Mononuclear cell (primary cell): ENCODE results near the gene DENR. TPM values are rescaled to one million over a fixed set of nuclear protein-coding genes. Genes with fewer than 3 reads are reported as not detected.
"Not testable (repeated sequence)": the region's sequence is repeated elsewhere in the genome, so short reads cannot be mapped to it uniquely, and the experiment has no call there.

Experiments
- H3K27me3 ChIP-seq: 2 replicates; pipeline ENCODE4 v1.6.0; 2011; ENCODE audit warnings: low read length, control low read depth; ENCODE audit not compliant: insufficient read depth
- H3K4me1 ChIP-seq: 2 replicates; pipeline ENCODE4 v1.5.1; 2011; ENCODE audit warnings: mild to moderate bottlenecking, low read length, control low read depth; ENCODE audit not compliant: insufficient read depth
- H3K4me3 ChIP-seq: 2 replicates; pipeline ENCODE4 v1.5.1; 2011; ENCODE audit warnings: mild to moderate bottlenecking, low read length, moderate library complexity
- H3K9me3 ChIP-seq: 2 replicates; pipeline ENCODE4 v1.5.1; 2011; ENCODE audit warnings: low read depth, mild to moderate bottlenecking, control low read depth, low read length
- total RNA-seq: library from RNA; depleted of rRNA; stranded (reverse); fragments of >200 nt; gene quantifications from one replicate; pipeline ENCODE4 v1.2.3, GENCODE V29; 2012

The DENR gene
- total RNA-seq, 1 donor: 23.0 TPM

DNA sequence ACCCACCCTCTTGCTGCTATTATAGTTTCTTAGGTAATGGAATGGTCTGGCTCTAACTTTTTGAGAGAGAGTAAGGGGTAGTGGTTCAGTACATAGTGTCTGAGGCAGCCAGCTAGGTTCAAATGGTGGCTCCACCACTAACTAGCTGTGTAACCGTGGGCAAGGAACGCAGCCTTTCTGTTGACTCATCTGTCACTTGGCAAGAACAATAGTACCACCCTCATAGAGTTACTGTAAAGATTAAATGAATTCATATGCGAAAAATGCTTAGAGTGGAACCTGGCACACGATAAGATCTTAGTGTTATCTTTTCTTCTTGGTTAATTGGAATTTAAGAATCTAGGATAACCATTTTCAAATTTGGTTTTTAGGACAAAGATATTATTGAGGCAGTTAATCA, 35.8 kb downstream of the DENR start:
- H3K4me3 ChIP-seq: no peak overlapping the region
- H3K9me3 ChIP-seq: no peaks in the 10 kb centered on the region
- H3K4me1 ChIP-seq: no peaks in the 10 kb centered on the region
- H3K27me3 ChIP-seq: no peaks in the 10 kb centered on the region

DNA sequence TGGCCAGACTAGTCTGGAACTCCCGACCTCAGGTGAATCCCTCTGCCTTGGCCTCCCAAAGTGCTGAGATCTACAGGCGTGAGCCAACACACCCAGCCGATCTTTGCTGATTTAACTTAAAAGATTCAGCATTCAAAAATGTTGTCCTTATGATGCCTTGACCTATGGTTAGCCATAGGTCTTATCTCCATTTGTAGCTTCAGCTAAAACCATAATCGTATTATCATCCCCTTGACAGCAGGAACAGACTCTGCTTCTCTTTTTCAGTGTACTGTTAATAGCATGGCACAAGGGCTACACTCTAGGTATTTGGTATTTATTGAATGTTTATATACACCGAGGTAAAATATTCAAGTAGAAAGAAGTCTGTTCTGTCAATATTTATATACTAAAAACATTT, 37.0 kb downstream of the DENR start:
- Histone ChIP-seq H3K4me1 (peaks cover 4% of the 10 kb centered on the region), H3K4me3 (no peak overlapping the region), H3K9me3 (no peaks in the 10 kb centered on the region), H3K27me3 (no peaks in the 10 kb centered on the region)

DNA sequence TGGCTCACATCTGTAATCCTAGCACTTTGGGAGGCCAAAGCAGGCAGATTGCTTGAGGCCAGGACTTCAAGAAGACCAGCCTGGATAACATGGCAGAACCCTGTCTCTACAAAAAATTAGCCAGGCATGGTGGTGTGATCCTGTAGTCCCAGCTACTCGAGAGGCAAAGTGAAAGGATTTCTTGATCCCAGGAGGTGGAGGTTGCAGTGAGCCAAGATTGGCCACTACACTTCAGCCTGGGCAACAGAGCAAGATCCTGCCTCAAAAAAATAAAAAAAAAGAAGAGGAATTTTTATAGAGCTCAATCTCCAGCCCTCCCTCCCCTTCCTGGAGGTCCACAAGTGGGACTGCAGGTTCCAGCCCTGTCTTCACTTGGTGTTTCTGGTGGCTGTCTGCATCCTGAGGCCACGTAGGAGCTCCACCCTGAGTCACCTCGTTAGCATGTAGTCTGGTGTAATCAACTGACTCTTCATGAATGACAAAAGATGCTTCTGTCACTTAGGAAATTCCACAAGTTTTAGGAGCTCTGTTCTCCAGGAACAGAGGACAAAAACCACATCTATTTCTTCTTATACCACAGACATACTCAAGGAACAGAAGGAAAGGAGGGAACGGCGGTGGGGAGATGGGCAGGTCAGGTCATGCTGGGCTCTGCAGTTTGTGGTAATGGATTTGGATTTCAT, 37.9 kb downstream of the DENR start:
- no peaks in the 10 kb centered on the region for H3K9me3 ChIP-seq
- H3K4me1 ChIP-seq: peaks cover 4% of the 10 kb centered on the region
- H3K27me3 ChIP-seq: no peaks in the 10 kb centered on the region
- no peak overlapping the region for H3K4me3 ChIP-seq

DNA sequence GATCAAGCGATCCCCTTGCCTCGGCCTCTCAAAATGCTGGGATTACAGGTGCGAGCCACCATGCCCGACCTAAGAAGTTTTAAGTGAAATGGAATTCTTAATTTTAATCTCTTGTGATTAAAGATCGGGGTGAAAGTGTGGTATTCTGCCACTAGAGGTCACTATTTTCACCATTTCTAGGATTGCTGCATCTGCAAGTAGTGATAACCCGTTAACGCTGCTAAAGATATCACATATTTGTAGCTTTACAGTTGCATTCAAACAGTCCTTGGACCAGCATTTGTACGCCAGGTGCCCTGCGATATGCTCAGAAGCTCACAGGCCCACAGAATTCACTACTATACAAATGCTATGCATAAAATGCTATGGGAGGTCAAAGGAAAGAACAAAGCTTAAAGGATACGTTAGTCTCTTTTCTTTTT, 41.1 kb downstream of the DENR start:
- H3K4me1 ChIP-seq: peaks cover 10% of the 10 kb centered on the region

GRCh38 chr12:122795807-122796206, 43.2 kb downstream of the DENR start:
- H3K4me1 ChIP-seq: peaks cover 22% of the 10 kb centered on the region
- no peaks in the 10 kb centered on the region for H3K27me3 ChIP-seq
- no peaks in the 10 kb centered on the region for H3K9me3 ChIP-seq
- no peak overlapping the region for H3K4me3 ChIP-seq

More for the DNA sequence above, 41.1 kb downstream of the DENR start:
- no peaks in the 10 kb centered on the region for H3K27me3 ChIP-seq
- H3K9me3 ChIP-seq: no peaks in the 10 kb centered on the region
- no peak overlapping the region for H3K4me3 ChIP-seq

- Histone ChIP-seq H3K4me1 (peaks cover 17% of the 10 kb centered on the region), H3K27me3 (no peaks in the 10 kb centered on the region), H3K4me3 (no peak overlapping the region), H3K9me3 (no peaks in the 10 kb centered on the region)
Measured at GRCh38 chr12:122799641-122800243, 47.1 kb downstream of the DENR start.

DNA sequence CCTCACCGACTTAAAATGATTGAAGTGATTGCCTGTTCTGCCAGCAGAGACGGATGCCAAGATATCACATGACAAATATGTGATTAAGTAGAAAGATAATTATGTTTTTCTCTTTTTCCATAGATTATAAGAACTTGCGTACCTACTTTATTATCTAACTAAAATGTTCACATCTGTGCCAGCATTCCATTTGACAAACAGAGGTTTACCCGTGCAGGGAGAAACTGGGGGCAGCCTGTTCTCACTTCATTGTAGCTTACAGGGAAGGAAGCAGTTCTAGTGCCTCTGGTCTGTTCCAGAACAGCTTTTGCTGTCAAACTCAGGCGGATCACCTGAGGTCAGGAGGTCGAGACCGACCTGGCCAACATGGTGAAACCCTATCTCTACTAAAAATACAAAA, 51.3 kb downstream of the DENR start:
- no peak overlapping the region for H3K4me3 ChIP-seq
- H3K27me3 ChIP-seq: no peaks in the 10 kb centered on the region
- H3K9me3 ChIP-seq: no peaks in the 10 kb centered on the region
- H3K4me1 ChIP-seq: peaks cover 15% of the 10 kb centered on the region

- H3K4me3 ChIP-seq, H3K27me3 ChIP-seq, H3K9me3 ChIP-seq, H3K4me1 ChIP-seq: not testable (repeated sequence)
Measured at GRCh38 chr12:122804957-122805356, 52.3 kb downstream of the DENR start.

DNA sequence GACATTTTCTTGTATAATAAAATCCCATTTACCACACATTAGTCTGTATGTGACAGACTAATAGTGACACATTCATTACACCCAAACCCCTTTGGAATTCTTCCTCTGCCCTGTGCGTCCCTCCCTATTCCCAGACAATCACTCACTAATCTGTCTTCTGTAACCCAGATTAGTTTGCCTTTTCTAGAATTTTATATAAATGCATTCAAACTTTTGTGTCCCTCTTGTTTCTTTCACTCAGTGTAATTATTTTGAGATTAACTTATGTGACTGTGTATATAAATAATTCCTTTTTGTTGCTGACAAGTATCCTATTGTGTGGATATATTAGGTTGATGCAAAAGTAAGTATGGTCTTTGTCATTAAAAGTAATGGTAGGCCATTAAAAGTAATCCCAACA, 55.0 kb downstream of the DENR start:
- Histone ChIP-seq H3K9me3 (no peaks in the 10 kb centered on the region), H3K4me1 (peaks cover 4% of the 10 kb centered on the region), H3K4me3 (no peak overlapping the region), H3K27me3 (no peaks in the 10 kb centered on the region)

DNA sequence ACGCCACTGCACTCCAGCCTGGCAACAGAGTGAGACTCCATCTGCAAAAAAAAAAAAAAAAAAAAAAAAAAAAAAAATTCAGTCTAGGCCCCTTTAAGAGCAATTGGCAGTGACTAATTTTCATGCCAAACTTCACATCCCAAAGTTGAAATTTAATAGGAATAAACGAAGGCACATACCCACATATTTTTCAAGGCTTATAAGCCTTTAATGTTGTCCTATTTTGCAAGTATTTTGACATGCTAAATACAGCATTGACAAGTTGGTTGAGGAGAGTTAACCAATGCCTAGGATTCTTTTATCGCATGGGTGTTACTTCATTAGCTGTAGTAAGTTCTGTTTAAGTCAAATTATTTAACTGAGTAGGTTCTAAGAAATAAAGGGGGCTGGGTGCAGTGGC, 59.2 kb downstream of the DENR start:
- Histone ChIP-seq H3K9me3 (no peaks in the 10 kb centered on the region), H3K4me1 (peaks cover 11% of the 10 kb centered on the region), H3K27me3 (no peaks in the 10 kb centered on the region), H3K4me3 (no peak overlapping the region)

GRCh38 chr12:122813310-122813713, 60.7 kb downstream of the DENR start:
- Histone ChIP-seq H3K4me3 (no peak overlapping the region), H3K9me3 (no peaks in the 10 kb centered on the region), H3K4me1 (peaks cover 11% of the 10 kb centered on the region), H3K27me3 (no peaks in the 10 kb centered on the region)

GRCh38 chr12:122819209-122819785, 66.7 kb downstream of the DENR start:
- Histone ChIP-seq H3K27me3 (no peaks in the 10 kb centered on the region), H3K9me3 (no peaks in the 10 kb centered on the region), H3K4me3 (no peak overlapping the region), H3K4me1 (peaks cover 6% of the 10 kb centered on the region)

- Histone ChIP-seq H3K4me3 (no peak overlapping the region), H3K27me3 (no peaks in the 10 kb centered on the region), H3K4me1 (peaks cover 6% of the 10 kb centered on the region), H3K9me3 (no peaks in the 10 kb centered on the region)
Measured at GRCh38 chr12:122820138-122820537, 67.5 kb downstream of the DENR start.
